CD14-positive monocyte (primary cell): Measurements from ENCODE around the gene PPP2R2D. TPM values are rescaled to one million over a fixed set of nuclear protein-coding genes. Genes with fewer than 3 reads are reported as not detected.

Experiments
- DNase-seq, 3 donors: peaks; one replicate each; pipeline ENCODE4 v3.0.0-alpha.2; 2011 to 2022
- H2AFZ ChIP-seq: 2 replicates; pipeline ENCODE4 v1.6.0; 2012; ENCODE audit warnings: mild to moderate bottlenecking, low read depth, low read length, inconsistent platforms; ENCODE audit not compliant: insufficient read depth, poor library complexity, severe bottlenecking
- H3K27ac ChIP-seq, 2 donors: 1 replicate in 1 of 2; 2 replicates in 1 of 2; pipeline ENCODE4 v1.5.1; 2012 to 2013; ENCODE audit warnings: low read length in 2 of 2, control low read depth in 1 of 2, inconsistent platforms in 1 of 2, low read depth in 1 of 2, mild to moderate bottlenecking in 1 of 2
- H3K27me3 ChIP-seq, 2 donors: one replicate each; pipeline versions ENCODE4 v1.6.0 to v1.6.1; 2011 to 2013; ENCODE audit warnings: low read length in 2 of 2; ENCODE audit not compliant: control insufficient read depth in 2 of 2, insufficient read depth in 2 of 2
- H3K36me3 ChIP-seq, 2 donors: replicated peaks in 1 of 2; 1 replicate in 1 of 2; 2 replicates in 1 of 2; pipeline versions ENCODE4 v1.5.1 to v1.6.1; 2012 to 2013; ENCODE audit warnings: low read length in 2 of 2, control low read depth in 1 of 2, inconsistent platforms in 1 of 2, mild to moderate bottlenecking in 1 of 2; ENCODE audit not compliant: insufficient read depth in 2 of 2, control insufficient read depth in 1 of 2
- H3K4me1 ChIP-seq, 2 donors: 1 replicate in 1 of 2; 2 replicates in 1 of 2; pipeline versions ENCODE4 v1.5.1 to v1.6.1; 2012 to 2013; ENCODE audit warnings: low read length in 2 of 2, control low read depth in 1 of 2, inconsistent platforms in 1 of 2, mild to moderate bottlenecking in 1 of 2, moderate library complexity in 1 of 2; ENCODE audit not compliant: insufficient read depth in 2 of 2, control insufficient read depth in 1 of 2
- H3K4me2 ChIP-seq: replicated peaks from 2 replicates; pipeline ENCODE3; 2012; ENCODE audit warnings: low read length, moderate library complexity, mild to moderate bottlenecking; ENCODE audit not compliant: poor library complexity, severe bottlenecking; ENCODE audit errors: extremely low read depth
- H3K4me3 ChIP-seq, 3 experiments: fragments of 200-600 bp in 1 of 3; sonication (generic) in 1 of 3; replicated peaks in 1 of 3; 1 replicate in 2 of 3; 2 replicates in 1 of 3; pipeline ENCODE4 v1.5.1; 2011 to 2013; ENCODE audit warnings: low read length in 3 of 3, mild to moderate bottlenecking in 3 of 3, control low read depth in 2 of 3, low read depth in 2 of 3, inconsistent platforms in 1 of 3, moderate library complexity in 1 of 3
- H3K79me2 ChIP-seq: 2 replicates; pipeline ENCODE4 v1.6.0; 2012; ENCODE audit warnings: mild to moderate bottlenecking, control low read depth, inconsistent platforms, low read length, moderate library complexity; ENCODE audit not compliant: insufficient read depth
- H3K9ac ChIP-seq: 2 replicates; pipeline ENCODE4 v1.6.0; 2017; ENCODE audit warnings: low read length, mild to moderate bottlenecking; ENCODE audit not compliant: insufficient read depth, poor library complexity, severe bottlenecking
- H3K9me3 ChIP-seq, 2 donors: replicated peaks in 1 of 2; 1 replicate in 1 of 2; 2 replicates in 1 of 2; pipeline versions ENCODE4 v1.5.1 to v1.6.1; 2012 to 2013; ENCODE audit warnings: low read length in 2 of 2, control low read depth in 1 of 2; ENCODE audit not compliant: control insufficient read depth in 1 of 2, insufficient read depth in 1 of 2
- H4K20me1 ChIP-seq: 2 replicates; pipeline ENCODE4 v1.6.0; 2012; ENCODE audit warnings: mild to moderate bottlenecking, low read length, control low read depth, moderate library complexity; ENCODE audit not compliant: insufficient read depth
- H3K27ac Mint-ChIP-seq, 7 donors: one replicate each; pipeline ENCODE4 v1.8.0; 2020; ENCODE audit warnings: mild to moderate bottlenecking in 7 of 7, mixed read lengths in 7 of 7, moderate library complexity in 6 of 7, inconsistent platforms in 2 of 7
- H3K27me3 Mint-ChIP-seq, 3 donors: one replicate each; pipeline ENCODE4 v1.8.0; 2021 to 2022; ENCODE audit warnings: low read depth in 3 of 3, mild to moderate bottlenecking in 3 of 3, mixed read lengths in 3 of 3, moderate library complexity in 3 of 3, inconsistent platforms in 1 of 3
- H3K36me3 Mint-ChIP-seq, 2 donors: one replicate each; pipeline ENCODE4 v1.8.0; 2020; ENCODE audit warnings: mixed read lengths in 2 of 2, inconsistent platforms in 1 of 2, mild to moderate bottlenecking in 1 of 2
- H3K4me1 Mint-ChIP-seq: one replicate; pipeline ENCODE4 v1.8.0; 2020; ENCODE audit warnings: mild to moderate bottlenecking, mixed read lengths
- H3K4me3 Mint-ChIP-seq, 2 donors: one replicate each; pipeline ENCODE4 v1.8.0; 2020; ENCODE audit warnings: mild to moderate bottlenecking in 2 of 2, mixed read lengths in 2 of 2, moderate library complexity in 1 of 2
- H3K9me3 Mint-ChIP-seq, 7 donors: one replicate each; pipeline ENCODE4 v1.8.0; 2020 to 2022; ENCODE audit warnings: mixed read lengths in 7 of 7, mild to moderate bottlenecking in 6 of 7, moderate library complexity in 6 of 7, inconsistent platforms in 2 of 7
- CTCF ChIP-seq: fragments of 200-600 bp; IDR thresholded peaks from one replicate; pipeline ENCODE4 v1.8.0; 2022; ENCODE audit warnings: antibody characterized with exemption, mild to moderate bottlenecking
- WGBS: methylation state at CpG from one replicate; pipeline ENCODE4 v1.1.5; 2013; ENCODE audit warnings: missing lambda C conversion rate; ENCODE audit not compliant: insufficient coverage; 5-methylcytosine and 5-hydroxymethylcytosine counted together
- intact Hi-C, 2 donors: fragments of 100-400 bp; cut with micrococcal nuclease; formaldehyde crosslinking; loops; one replicate each; pipeline versions ENCODE4 v1.15.0 to v1.15.1; 2023
- polyA plus RNA-seq, 3 donors: library from polyadenylated mRNA; depleted of rRNA in 1 of 3; unstranded in 2 of 3; stranded (reverse) in 1 of 3; fragments of 300-500 nt in 2 of 3; fragments of >200 nt in 1 of 3; fragmentation: Illumina TruSeq in 2 of 3; gene quantifications; 1 replicate in 2 of 3; 2 replicates in 1 of 3; pipeline ENCODE4 v1.2.3, GENCODE V29; 2012 to 2021

PPP2R2D gene
- polyA plus RNA-seq, 3 donors: 12.8 to 23.5 (median 12.9) TPM

- H3K27ac ChIP-seq: no peak overlapping the region
- peak overlapping the region; percentile 25 to 90 for H3K4me3 Mint-ChIP-seq
- DNase-seq: no peak
- H3K9ac ChIP-seq: no peak overlapping the region
- H3K9me3 Mint-ChIP-seq: peaks cover 0 to 3% (median 0%) of the 10 kb centered on the region in 7 donors
- H3K36me3 ChIP-seq: no peaks in the 10 kb centered on the region
- H3K27ac Mint-ChIP-seq: no peak overlapping the region
- H3K79me2 ChIP-seq: peaks cover 25% of the 10 kb centered on the region
- H3K4me3 ChIP-seq: no peak overlapping the region
- H3K36me3 Mint-ChIP-seq: peaks cover 3% of the 10 kb centered on the region in 2 donors
- intact Hi-C loops: no loop called here
- TF ChIP-seq CTCF: no peak
- H2AFZ ChIP-seq: no peak overlapping the region
- peaks cover 11 to 27% (median 18%) of the 10 kb centered on the region in 3 donors for H3K27me3 Mint-ChIP-seq
- H3K4me1 ChIP-seq: peaks cover 23 to 29% of the 10 kb centered on the region in 2 donors
- no peaks in the 10 kb centered on the region for H3K9me3 ChIP-seq
- peaks cover 13% of the 10 kb centered on the region for H4K20me1 ChIP-seq
- H3K27me3 ChIP-seq: peaks cover 0 to 7% of the 10 kb centered on the region in 2 donors
- no peak overlapping the region for H3K4me2 ChIP-seq
- WGBS: 79% methylated on average over 5 of the region's 5 CpGs
- H3K4me1 Mint-ChIP-seq: peaks cover 30% of the 10 kb centered on the region
These were observed 2.1 kb upstream of the PPP2R2D start for GRCh38 chr10:131898713-131899112.

GRCh38 chr10:131899116-131899690 lies 1.6 kb upstream of the PPP2R2D start:
- intact Hi-C loops: no loop called here

More at GRCh38 chr10:131899116-131899690, 1.6 kb upstream of the PPP2R2D start:
- H3K36me3 Mint-ChIP-seq: peaks cover 3 to 5% of the 10 kb centered on the region in 2 donors
- no peak for TF ChIP-seq CTCF
- WGBS: 74% methylated on average over 6 of the region's 8 CpGs
- Histone ChIP-seq H3K4me3 (no peak overlapping the region), H3K9me3 (no peaks in the 10 kb centered on the region), H3K27ac (no peak overlapping the region), H3K4me2 (no peak overlapping the region), H2AFZ (no peak overlapping the region), H3K4me1 (peaks cover 23 to 30% of the 10 kb centered on the region in 2 donors), H3K27me3 (peaks cover 0 to 7% of the 10 kb centered on the region in 2 donors), H4K20me1 (peaks cover 18% of the 10 kb centered on the region), H3K9ac (no peak overlapping the region), H3K79me2 (peaks cover 29% of the 10 kb centered on the region), H3K36me3 (no peaks in the 10 kb centered on the region)
- peak overlapping the region; percentile 25 to 90 for H3K4me3 Mint-ChIP-seq
- no peak for DNase-seq
- H3K9me3 Mint-ChIP-seq: peaks cover 0 to 3% (median 0%) of the 10 kb centered on the region in 7 donors
- peaks cover 33% of the 10 kb centered on the region for H3K4me1 Mint-ChIP-seq
- peaks cover 11 to 27% (median 16%) of the 10 kb centered on the region in 3 donors for H3K27me3 Mint-ChIP-seq
- H3K27ac Mint-ChIP-seq: no peak overlapping the region
